Measurements from ENCODE around the gene SCARF2. TPM values are rescaled to one million over a fixed set of nuclear protein-coding genes. Genes with fewer than 3 reads are reported as not detected.

The SCARF2 gene
- total and polyA plus RNA-seq, 2 of the 8 experiments (the other 6 are each of a cell fraction or from before 2014, with no cell fraction given), result 4.2 to 9.8 TPM

DNA sequence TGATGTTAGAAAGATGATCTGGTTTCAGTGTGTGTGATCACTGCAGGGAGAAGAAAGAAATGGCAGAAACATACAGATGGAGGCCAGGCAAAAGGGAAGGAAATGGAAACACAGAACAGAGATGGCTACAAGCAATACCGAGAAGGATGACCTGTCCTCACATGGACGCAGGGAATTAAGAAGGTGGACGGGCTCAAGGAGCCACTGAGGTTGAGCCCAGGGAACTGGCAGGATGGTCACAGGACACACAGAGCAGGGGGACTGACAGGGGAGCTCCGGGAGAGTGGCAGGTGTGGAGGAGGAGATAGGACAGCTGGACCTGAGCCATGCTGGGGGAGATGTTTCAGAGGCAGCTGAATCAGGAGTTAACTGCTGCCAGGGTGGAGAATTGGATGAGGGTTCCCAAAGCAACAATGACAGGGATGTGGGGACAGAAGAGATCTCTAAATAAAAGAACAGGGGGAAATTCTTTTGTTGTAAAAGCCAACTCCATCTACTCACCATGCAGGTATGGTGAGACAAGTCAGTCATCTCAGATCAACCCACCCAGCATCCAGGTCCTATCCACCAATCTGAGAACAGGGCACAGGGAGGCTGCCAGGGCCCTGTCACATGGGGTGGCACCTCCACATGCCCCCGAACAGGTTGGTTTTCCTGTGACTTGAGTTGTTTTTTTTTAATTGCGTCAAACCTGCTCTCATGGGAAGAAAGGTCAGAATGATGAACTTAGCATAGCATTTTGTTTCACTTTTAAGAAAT lies 31.7 kb upstream of the SCARF2 start:
- Histone ChIP-seq H4K20me1 (replicated peaks in 1 of 2; ENCODE audit: control insufficient read depth in 1 of 2, insufficient read depth in 2 of 2, low read length in 2 of 2) (no peaks in the 10 kb centered on the region), H3K79me1 (ENCODE audit: low read depth, low read length) (no peaks in the 10 kb centered on the region), H2BK15ac (ENCODE audit: low read length) (no peak overlapping the region), H3K4ac (replicated peaks; ENCODE audit: insufficient read length, low read depth, low read length) (no peak overlapping the region), H3K18ac (ENCODE audit: extremely low read depth, low read length) (no peak overlapping the region), H3K9ac (replicated peaks in 1 of 4; ENCODE audit: extremely low read depth in 1 of 4, low read depth in 3 of 4, low read length in 3 of 4) (no peak overlapping the region; a peak in 1 of 7 replicates), H2AK5ac (ENCODE audit: low read depth, low read length) (no peak overlapping the region), H3K27me3 (replicated peaks in 1 of 4; ENCODE audit: control insufficient read depth in 3 of 4, extremely low read depth in 1 of 4, insufficient read depth in 3 of 4, low read length in 3 of 4) (no peaks in the 10 kb centered on the region), H3K56ac (replicated peaks; ENCODE audit: insufficient read length, low read depth, low read length) (no peak overlapping the region), H3K4me1 (replicated peaks in 1 of 4; ENCODE audit: control insufficient read depth in 3 of 4, insufficient read depth in 4 of 4, low read length in 3 of 4) (no peaks in the 10 kb centered on the region), H3K27ac (ENCODE audit: low read depth, low read length) (no peak overlapping the region), H2BK120ac (replicated peaks; ENCODE audit: low read depth, low read length) (no peak overlapping the region), H3K36me3 (ENCODE audit: control insufficient read depth in 2 of 4, insufficient read depth in 4 of 4, low read length in 3 of 4) (peaks cover 0 to 5% (median 0%) of the 10 kb centered on the region in 4 experiments; a peak in 1 of 8 replicates), H3K23me2 (ENCODE audit: low read depth, low read length) (no peaks in the 10 kb centered on the region; the same call in 1 of the 2 replicates), H4K91ac (replicated peaks; ENCODE audit: insufficient read length, low read length) (no peak overlapping the region), H2BK12ac (ENCODE audit: low read depth, low read length) (no peak overlapping the region), H3K23ac (ENCODE audit: insufficient read length) (no peak overlapping the region), H3K4me2 (ENCODE audit: insufficient read depth in 1 of 2, low read depth in 2 of 2, low read length in 2 of 2) (no peak overlapping the region), H3K14ac (ENCODE audit: insufficient read length) (no peak overlapping the region), H2BK20ac (ENCODE audit: low read length) (no peak overlapping the region), H3K4me3 (ENCODE audit: extremely low read depth in 1 of 4, insufficient read depth in 2 of 4, low read depth in 3 of 4, low read length in 4 of 4) (no peak overlapping the region), H4K8ac (ENCODE audit: extremely low read depth, insufficient read depth, low read length) (no peak overlapping the region), H3K9me3 (ENCODE audit: insufficient read depth in 2 of 2, low read depth in 1 of 2, low read length in 1 of 2) (peaks cover 0 to 3% of the 10 kb centered on the region in 2 experiments; a peak in 1 of 4 replicates), H3K79me2 (ENCODE audit: control insufficient read depth in 1 of 2, insufficient read depth in 2 of 2, low read length in 2 of 2) (no peaks in the 10 kb centered on the region), H2BK5ac (ENCODE audit: low read depth, low read length) (no peak overlapping the region), H2AFZ (ENCODE audit: low read length) (no peak overlapping the region), H4K5ac (ENCODE audit: insufficient read length, low read depth, low read length) (no peak overlapping the region)
- ChIA-PET POLR2A (ENCODE audit: partially characterized antibody) (no interaction called here), CTCF (ENCODE audit: partially characterized antibody) (interaction anchor here (1.0 to 2.9 kb wide), 3 partner anchors 13 to 95 kb away, joined by 3 to 12 read pairs (median 3); no protein-coding TSS in a partner anchor)
- no peak for TF ChIP-seq YY1 (IDR thresholded peaks at IDR 0.05; ENCODE audit: low read depth, low read length)
- TF ChIP-seq, protein P1, sequence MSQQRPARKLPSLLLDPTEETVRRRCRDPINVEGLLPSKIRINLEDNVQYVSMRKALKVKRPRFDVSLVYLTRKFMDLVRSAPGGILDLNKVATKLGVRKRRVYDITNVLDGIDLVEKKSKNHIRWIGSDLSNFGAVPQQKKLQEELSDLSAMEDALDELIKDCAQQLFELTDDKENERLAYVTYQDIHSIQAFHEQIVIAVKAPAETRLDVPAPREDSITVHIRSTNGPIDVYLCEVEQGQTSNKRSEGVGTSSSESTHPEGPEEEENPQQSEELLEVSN (IDR thresholded peaks at IDR 0.05), result no peak
- no peak for FAIRE-seq
- DNase-seq (ENCODE audit: low read depth in 1 of 2, low spot score in 2 of 2), result no peak
- 89% methylated on average over 6 of the region's 6 CpGs; no CpG with 5 or more reads in 1 of the 2 experiments for WGBS, 2 experiments (ENCODE audit: extremely low coverage in 1 of 2, insufficient coverage in 1 of 2, insufficient read length in 1 of 2, insufficient replicate concordance in 2 of 2, low coverage in 1 of 2, low lambda C conversion rate in 2 of 2, missing lambda C conversion rate in 1 of 2)
